Bronchial epithelial cell (primary cell): Measurements from ENCODE around the gene GAS2L1. TPM values are rescaled to one million over a fixed set of nuclear protein-coding genes. Genes with fewer than 3 reads are reported as not detected.

Experiments
- DNase-seq: peaks from one replicate; pipeline ENCODE4 v3.0.0-alpha.2; 2010; ENCODE audit warnings: low read depth
- FAIRE-seq: peaks from 2 replicates; lab custom pipeline; 2011; peaks lifted over from hg19 to GRCh38; lab: Jason Lieb, UNC
- H3K27me3 ChIP-seq: 2 replicates; pipeline ENCODE4 v1.5.1; 2011; ENCODE audit warnings: low read length; ENCODE audit not compliant: control insufficient read depth, insufficient read depth
- H3K36me3 ChIP-seq: 2 replicates; pipeline ENCODE4 v1.5.1; 2011; ENCODE audit warnings: low read length; ENCODE audit not compliant: control insufficient read depth, insufficient read depth
- H3K4me3 ChIP-seq: 2 replicates; pipeline ENCODE4 v1.5.1; 2011; ENCODE audit warnings: mild to moderate bottlenecking, low read depth, low read length, control low read depth
- CTCF ChIP-seq: IDR thresholded peaks from 2 replicates; pipeline ENCODE4 v1.5.1; 2011; ENCODE audit warnings: mild to moderate bottlenecking, moderate library complexity, low read length, control low read depth, inconsistent platforms; ENCODE audit not compliant: insufficient read depth, severe bottlenecking
- total RNA-seq: library from RNA; depleted of rRNA; stranded (reverse); fragments of >200 nt; gene quantifications from 2 replicates; pipeline ENCODE4 v1.2.1, GENCODE V29; 2014

Gene GAS2L1
- total RNA-seq, 1 donor from 2014 or later: 5.3 TPM

GRCh38 chr22:29336751-29337490, 30.5 kb downstream of the GAS2L1 start:
- FAIRE-seq (no peak), DNase-seq (no peak)
- Histone ChIP-seq H3K27me3 (no peaks in the 10 kb centered on the region), H3K4me3 (no peak overlapping the region), H3K36me3 (peaks cover 20% of the 10 kb centered on the region)
- TF ChIP-seq CTCF: no peak

- no peak for DNase-seq
- TF ChIP-seq CTCF: no peak
- no peak for FAIRE-seq
- Histone ChIP-seq H3K36me3 (peaks cover 20% of the 10 kb centered on the region), H3K4me3 (no peak overlapping the region), H3K27me3 (no peaks in the 10 kb centered on the region)
These were observed 31.3 kb downstream of the GAS2L1 start for GRCh38 chr22:29337631-29338284.

- FAIRE-seq (no peak), DNase-seq (no peak)
- H3K36me3 ChIP-seq: peaks cover 20% of the 10 kb centered on the region
- no peaks in the 10 kb centered on the region for H3K27me3 ChIP-seq
- no peak overlapping the region for H3K4me3 ChIP-seq
- no peak for TF ChIP-seq CTCF
These were observed 31.9 kb downstream of the GAS2L1 start for GRCh38 chr22:29338398-29338797.

- DNase-seq (peak; percentile 79), FAIRE-seq (no peak)
- no peaks in the 10 kb centered on the region for H3K27me3 ChIP-seq
- H3K36me3 ChIP-seq: peaks cover 18% of the 10 kb centered on the region
- peak; percentile 12 for TF ChIP-seq CTCF
- no peak overlapping the region for H3K4me3 ChIP-seq
These were observed 33.2 kb downstream of the GAS2L1 start for GRCh38 chr22:29339381-29340235.

- peaks cover 18% of the 10 kb centered on the region for H3K36me3 ChIP-seq
- no peak for TF ChIP-seq CTCF
- FAIRE-seq (no peak), DNase-seq (no peak)
- H3K27me3 ChIP-seq: no peaks in the 10 kb centered on the region
- H3K4me3 ChIP-seq: no peak overlapping the region
These were observed 34.1 kb downstream of the GAS2L1 start for GRCh38 chr22:29340566-29340965.
